Liver (tissue), 9 donors: ENCODE measurements around the gene LSM11. TPM values are rescaled to one million over a fixed set of nuclear protein-coding genes. Genes with fewer than 3 reads are reported as not detected.

ENCODE experiments used
- DNase-seq: peaks from one replicate; pipeline ENCODE4 v3.0.0-alpha.2; 2017; ENCODE audit warnings: low spot score
- H3K27ac ChIP-seq, 2 donors: one replicate each; pipeline ENCODE4 v1.7.0; 2013; ENCODE audit warnings: inconsistent platforms in 2 of 2, low read length in 2 of 2, control low read depth in 1 of 2, low read depth in 1 of 2, mild to moderate bottlenecking in 1 of 2
- H3K27me3 ChIP-seq, 4 donors: one replicate each; pipeline versions ENCODE4 v1.6.1 to v1.7.0; 2013; ENCODE audit warnings: low read length in 3 of 4, inconsistent platforms in 1 of 4, mild to moderate bottlenecking in 1 of 4, moderate library complexity in 1 of 4; ENCODE audit not compliant: control insufficient read depth in 4 of 4, insufficient read depth in 4 of 4
- H3K36me3 ChIP-seq, 4 donors: one replicate each; pipeline versions ENCODE4 v1.6.1 to v1.7.0; 2013; ENCODE audit warnings: low read length in 3 of 4, mild to moderate bottlenecking in 3 of 4, low read depth in 1 of 4, moderate library complexity in 1 of 4; ENCODE audit not compliant: control insufficient read depth in 4 of 4, insufficient read depth in 3 of 4
- H3K4me1 ChIP-seq, 4 donors: one replicate each; pipeline versions ENCODE4 v1.6.1 to v1.7.0; 2013; ENCODE audit warnings: low read length in 3 of 4, mild to moderate bottlenecking in 3 of 4, moderate library complexity in 1 of 4; ENCODE audit not compliant: control insufficient read depth in 4 of 4, insufficient read depth in 4 of 4
- H3K4me3 ChIP-seq, 3 donors: one replicate each; pipeline versions ENCODE4 v1.6.1 to v1.7.0; 2013; ENCODE audit warnings: low read length in 3 of 3, control low read depth in 1 of 3, low read depth in 1 of 3, mild to moderate bottlenecking in 1 of 3
- H3K9ac ChIP-seq, 2 donors: one replicate each; pipeline ENCODE4 v1.7.0; 2013; ENCODE audit warnings: low read length in 2 of 2, mild to moderate bottlenecking in 2 of 2, moderate library complexity in 2 of 2, control low read depth in 1 of 2, low read depth in 1 of 2
- H3K9me3 ChIP-seq, 4 donors: one replicate each; pipeline versions ENCODE4 v1.6.1 to v1.7.0; 2013; ENCODE audit warnings: low read length in 3 of 4; ENCODE audit not compliant: control insufficient read depth in 4 of 4
- ATF3 ChIP-seq: IDR thresholded peaks from 2 replicates; pipeline ENCODE4 v1.6.1; 2016; ENCODE audit warnings: antibody characterized with exemption
- CTCF ChIP-seq: fragments of 150-350 bp; IDR thresholded peaks from 2 replicates; pipeline ENCODE4 v1.5.1; 2017; ENCODE audit warnings: improper control_type of control experiment, low read depth, low read length; ENCODE audit not compliant: missing input control
- EGR1 ChIP-seq, 2 donors: IDR thresholded peaks; 2 replicates each; pipeline ENCODE4 v1.6.1; 2016 to 2018; ENCODE audit warnings: antibody characterized with exemption in 2 of 2, low read depth in 2 of 2
- FOXA1 ChIP-seq: IDR thresholded peaks from 2 replicates; pipeline ENCODE4 v1.6.1; 2016; ENCODE audit warnings: antibody characterized with exemption
- FOXA2 ChIP-seq: IDR thresholded peaks from 2 replicates; pipeline ENCODE4 v1.6.1; 2016; ENCODE audit warnings: antibody characterized with exemption
- GABPA ChIP-seq, 2 donors: IDR thresholded peaks in 1 of 2; conservative IDR thresholded peaks in 1 of 2; 2 replicates each; pipeline ENCODE4 v1.6.1; 2016; ENCODE audit warnings: antibody characterized with exemption in 2 of 2, mild to moderate bottlenecking in 1 of 2, moderate library complexity in 1 of 2
- HNF4A ChIP-seq, 2 donors: conservative IDR thresholded peaks; 2 replicates each; pipeline ENCODE4 v1.6.1; 2016; ENCODE audit warnings: antibody characterized with exemption in 2 of 2, mild to moderate bottlenecking in 2 of 2
- HNF4G ChIP-seq: IDR thresholded peaks from 2 replicates; pipeline ENCODE4 v1.6.1; 2016; ENCODE audit warnings: antibody characterized with exemption
- JUND ChIP-seq, 2 donors: IDR thresholded peaks; 2 replicates each; pipeline ENCODE4 v1.6.1; 2016; ENCODE audit warnings: antibody characterized with exemption in 2 of 2
- NR2F2 ChIP-seq: IDR thresholded peaks from 2 replicates; pipeline ENCODE4 v1.6.1; 2016; ENCODE audit warnings: antibody characterized with exemption
- RAD21 ChIP-seq, 2 donors: IDR thresholded peaks; 2 replicates each; pipeline ENCODE4 v1.6.1; 2016; ENCODE audit warnings: antibody characterized with exemption in 2 of 2, mild to moderate bottlenecking in 2 of 2
- REST ChIP-seq: IDR thresholded peaks from 2 replicates; pipeline ENCODE4 v1.6.1; 2016; ENCODE audit warnings: antibody characterized with exemption, mild to moderate bottlenecking
- RXRA ChIP-seq, 2 donors: IDR thresholded peaks; 2 replicates each; pipeline ENCODE4 v1.6.1; 2017 to 2018; ENCODE audit warnings: antibody characterized with exemption in 2 of 2, mild to moderate bottlenecking in 1 of 2
- SP1 ChIP-seq: IDR thresholded peaks from 2 replicates; pipeline ENCODE4 v1.6.1; 2018; ENCODE audit warnings: antibody characterized with exemption, mild to moderate bottlenecking
- TAF1 ChIP-seq: conservative IDR thresholded peaks from 2 replicates; pipeline ENCODE4 v1.6.1; 2016; ENCODE audit warnings: antibody characterized with exemption, mild to moderate bottlenecking
- YY1 ChIP-seq: IDR thresholded peaks from 2 replicates; pipeline ENCODE4 v1.6.1; 2016; ENCODE audit warnings: antibody characterized with exemption, mild to moderate bottlenecking
- ZBTB33 ChIP-seq: IDR thresholded peaks from 2 replicates; pipeline ENCODE4 v1.6.1; 2016; ENCODE audit warnings: antibody characterized with exemption
- WGBS: extraction: QIAGEN DNeasy Blood & Tissue Kit; methylation state at CpG from one replicate; pipeline ENCODE4 v1.1.7; 2013; 5-methylcytosine and 5-hydroxymethylcytosine counted together
- polyA plus RNA-seq, 2 donors: library from polyadenylated mRNA; stranded (reverse) in 1 of 2; unstranded in 1 of 2; fragments of 200-250 nt in 1 of 2; fragments of >200 nt in 1 of 2; fragmentation: Nextera tagmentation in 1 of 2; extraction: Ambion mirVana in 1 of 2; gene quantifications; one replicate each; pipeline versions ENCODE4 v1.2.1 to v1.2.3, GENCODE V29; 2013 to 2015
- total RNA-seq, 2 donors: library from RNA; depleted of rRNA; stranded (reverse); fragments of >200 nt; gene quantifications; one replicate each; pipeline ENCODE4 v1.2.3, GENCODE V29; 2014
- TF ChIP-seq, protein P1 (sequence below): IDR thresholded peaks from 2 replicates; pipeline ENCODE4 v1.6.1; 2016; ENCODE audit warnings: antibody characterized with exemption
- donor health status: healthy.
- donor health status: healthy.
- donor health status: healthy.
- donor health status: healthy.
- donor health status: healthy.

LSM11 gene
- total and polyA plus RNA-seq, 4 donors: 0.42 to 4.0 (median 1.2) TPM

DNA sequence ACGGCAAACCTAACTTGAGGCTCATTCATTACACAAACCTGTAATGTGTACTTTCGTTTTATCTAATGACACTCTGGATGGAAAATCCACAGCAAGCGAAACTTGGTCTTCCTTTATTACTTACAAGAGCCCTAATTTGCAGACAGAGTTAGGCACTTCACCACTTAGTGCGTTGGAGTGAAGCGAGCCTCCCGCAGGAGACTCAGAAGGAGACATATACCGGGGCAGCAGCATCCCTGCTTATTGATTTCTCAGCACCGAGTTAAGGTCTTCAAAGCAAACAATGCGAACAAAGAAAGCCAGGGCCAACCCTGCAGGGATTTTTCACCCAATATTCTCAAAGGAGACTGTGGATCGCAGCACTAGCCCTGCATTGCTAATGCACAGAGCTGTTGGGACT is 28.6 kb downstream of the LSM11 start (continued):
- TF ChIP-seq EGR1 (IDR thresholded peaks at IDR 0.05; ENCODE audit: low read depth in 2 of 2) (no peak), CTCF (no peak)

GRCh38 chr5:157778121-157778805 is 34.8 kb downstream of the LSM11 start:
- Histone ChIP-seq H3K27me3 (no peaks in the 10 kb centered on the region), H3K4me3 (no peak overlapping the region), H3K27ac (no peak overlapping the region), H3K4me1 (no peaks in the 10 kb centered on the region), H3K9ac (no peak overlapping the region), H3K9me3 (no peaks in the 10 kb centered on the region), H3K36me3 (peaks cover 0 to 2% (median 0%) of the 10 kb centered on the region in 4 donors)
- no peak for TF ChIP-seq YY1
- TF ChIP-seq, protein P1, sequence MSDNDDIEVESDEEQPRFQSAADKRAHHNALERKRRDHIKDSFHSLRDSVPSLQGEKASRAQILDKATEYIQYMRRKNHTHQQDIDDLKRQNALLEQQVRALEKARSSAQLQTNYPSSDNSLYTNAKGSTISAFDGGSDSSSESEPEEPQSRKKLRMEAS: no peak
- TF ChIP-seq CTCF: no peak
- no peak for TF ChIP-seq HNF4G
- TF ChIP-seq ZBTB33: no peak
- TF ChIP-seq ATF3: no peak
- TF ChIP-seq FOXA1: no peak
- TF ChIP-seq GABPA (IDR thresholded peaks at IDR 0.05 in 1 of 2, conservative IDR thresholded peaks at IDR 0.05 in 1 of 2): no peak
- TF ChIP-seq NR2F2: no peak
- no peak for TF ChIP-seq RAD21 (IDR thresholded peaks at IDR 0.05)
- TF ChIP-seq RXRA (IDR thresholded peaks at IDR 0.05): no peak
- TF ChIP-seq EGR1 (IDR thresholded peaks at IDR 0.05; ENCODE audit: low read depth in 2 of 2): no peak
- no peak for TF ChIP-seq JUND (IDR thresholded peaks at IDR 0.05)
- no peak for TF ChIP-seq SP1
- TF ChIP-seq FOXA2: no peak
- no peak for TF ChIP-seq REST
- TF ChIP-seq TAF1: no peak
- TF ChIP-seq HNF4A (conservative IDR thresholded peaks at IDR 0.05): no peak
- 78% methylated on average over 8 of the region's 8 CpGs for WGBS
- DNase-seq: no peak
